ENCODE data around the gene GSTM3. TPM values are rescaled to one million over a fixed set of nuclear protein-coding genes. Genes with fewer than 3 reads are reported as not detected.

Gene GSTM3
- total RNA-seq, 5 donors from 2014 or later (not counting 1 experiment from before 2014, with no cell fraction given): 8.4 to 17.1 (median 10.3) TPM

DNA sequence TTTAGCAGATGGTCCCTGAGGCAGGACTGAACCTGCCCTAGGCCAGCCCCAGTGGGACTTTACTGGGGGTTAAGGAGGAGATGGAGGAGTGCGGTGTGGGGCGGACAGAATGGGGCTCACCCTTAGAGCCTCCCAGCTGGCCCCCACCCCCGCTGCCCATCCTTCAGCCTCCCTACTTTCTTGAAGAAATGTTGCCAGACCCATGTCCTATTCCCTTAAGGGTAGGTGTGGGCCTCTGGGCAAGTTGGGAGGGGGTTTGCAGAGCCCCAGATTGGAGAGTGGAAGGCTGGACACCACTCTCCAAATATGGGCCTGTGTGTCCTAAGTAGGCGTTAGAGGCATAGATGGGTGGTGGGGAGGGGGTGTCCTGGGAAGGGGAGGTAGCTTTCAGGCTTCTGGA is 42.1 kb upstream of the GSTM3 start:
- no CpG with 5 or more reads among the region's 4 CpGs for WGBS (ENCODE audit: insufficient coverage)
- Histone ChIP-seq H3K4me3 (ENCODE audit: control insufficient read depth in 1 of 2, extremely low read depth in 1 of 2, low read length in 1 of 2) (no peak overlapping the region), H3K4me1 (ENCODE audit: control insufficient read depth in 1 of 2, extremely low read depth in 1 of 2, insufficient read depth in 2 of 2, low read length in 2 of 2) (peaks cover 0 to 14% of the 10 kb centered on the region in 2 experiments), H3K9me3 (no peaks in the 10 kb centered on the region), H3K27ac (ENCODE audit: low read length) (no peak overlapping the region), H3K27me3 (replicated peaks in 1 of 2; ENCODE audit: control insufficient read depth in 2 of 2, extremely low read depth in 1 of 2, insufficient read depth in 2 of 2, low read length in 1 of 2) (no peaks in the 10 kb centered on the region), H3K36me3 (ENCODE audit: control insufficient read depth in 2 of 2, extremely low read depth in 1 of 2, insufficient read depth in 1 of 2, low read length in 1 of 2) (no peaks in the 10 kb centered on the region)
- Mint-ChIP-seq H3K9me3 (peaks cover 0 to 6% (median 0%) of the 10 kb centered on the region in 3 donors), H3K4me1 (peaks cover 11 to 15% (median 15%) of the 10 kb centered on the region in 3 donors), H3K27me3 (no peaks in the 10 kb centered on the region), H3K36me3 (peaks cover 3% of the 10 kb centered on the region), H3K4me3 (no peak overlapping the region), H3K27ac (no peak overlapping the region)
- POLR2A ChIA-PET: interaction anchor here in 1 of 2 donors (1.7 kb wide), 1 partner anchor 9 kb away, joined by 6 read pairs; no protein-coding TSS in a partner anchor
- no peak for ATAC-seq (replicated peaks in 1 of 4)
- DNase-seq: no peak
- CTCF ChIA-PET: interaction anchor here in 1 of 2 donors (10.2 kb wide), 1 partner anchor 200 kb away, joined by 254 read pairs; the partner anchor contains the start of gene AHCYL1

DNA sequence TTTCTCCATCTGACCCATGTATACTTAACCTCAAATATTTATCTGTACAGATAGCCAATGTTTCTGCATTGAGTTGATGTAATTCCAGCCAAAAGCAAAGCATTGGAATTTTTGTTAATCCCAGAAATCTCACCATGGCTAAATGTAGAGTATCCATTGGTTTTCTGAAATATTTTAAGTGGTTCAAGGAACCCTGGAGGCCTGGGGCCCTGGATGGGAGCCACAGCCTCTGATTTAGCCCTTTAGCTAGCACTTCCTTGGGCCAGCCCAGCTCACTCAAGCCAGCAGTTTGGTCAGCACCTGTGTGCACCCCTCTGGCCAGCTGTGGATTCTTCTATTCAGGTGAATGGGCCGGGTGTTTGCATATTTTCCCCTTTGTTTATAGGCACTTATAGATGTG is 41.7 kb upstream of the GSTM3 start:
- Mint-ChIP-seq H3K36me3 (peaks cover 3% of the 10 kb centered on the region), H3K9me3 (peaks cover 0 to 6% (median 0%) of the 10 kb centered on the region in 3 donors), H3K4me3 (no peak overlapping the region), H3K27me3 (no peaks in the 10 kb centered on the region), H3K4me1 (peaks cover 8 to 15% (median 12%) of the 10 kb centered on the region in 3 donors), H3K27ac (no peak overlapping the region)
- Histone ChIP-seq H3K4me3 (ENCODE audit: control insufficient read depth in 1 of 2, extremely low read depth in 1 of 2, low read length in 1 of 2) (no peak overlapping the region), H3K9me3 (no peaks in the 10 kb centered on the region), H3K27me3 (replicated peaks in 1 of 2; ENCODE audit: control insufficient read depth in 2 of 2, extremely low read depth in 1 of 2, insufficient read depth in 2 of 2, low read length in 1 of 2) (no peaks in the 10 kb centered on the region), H3K36me3 (ENCODE audit: control insufficient read depth in 2 of 2, extremely low read depth in 1 of 2, insufficient read depth in 1 of 2, low read length in 1 of 2) (no peaks in the 10 kb centered on the region), H3K27ac (ENCODE audit: low read length) (no peak overlapping the region), H3K4me1 (ENCODE audit: control insufficient read depth in 1 of 2, extremely low read depth in 1 of 2, insufficient read depth in 2 of 2, low read length in 2 of 2) (peaks cover 0 to 10% of the 10 kb centered on the region in 2 experiments)
- CTCF ChIA-PET: interaction anchor here (0.9 to 10.2 kb wide), 3 partner anchors 139 to 202 kb away, joined by 3 to 254 read pairs (median 3); partner anchors contain the start of gene AHCYL1 (in 2 of the 2)
- ATAC-seq (replicated peaks in 1 of 4): no peak
- WGBS (ENCODE audit: insufficient coverage): 60% methylated on average over 1 of the region's 1 CpG
- DNase-seq: no peak
- POLR2A ChIA-PET: interaction anchor here in 1 of 2 donors (1.7 kb wide), 1 partner anchor 10 kb away, joined by 6 read pairs; no protein-coding TSS in a partner anchor

DNA sequence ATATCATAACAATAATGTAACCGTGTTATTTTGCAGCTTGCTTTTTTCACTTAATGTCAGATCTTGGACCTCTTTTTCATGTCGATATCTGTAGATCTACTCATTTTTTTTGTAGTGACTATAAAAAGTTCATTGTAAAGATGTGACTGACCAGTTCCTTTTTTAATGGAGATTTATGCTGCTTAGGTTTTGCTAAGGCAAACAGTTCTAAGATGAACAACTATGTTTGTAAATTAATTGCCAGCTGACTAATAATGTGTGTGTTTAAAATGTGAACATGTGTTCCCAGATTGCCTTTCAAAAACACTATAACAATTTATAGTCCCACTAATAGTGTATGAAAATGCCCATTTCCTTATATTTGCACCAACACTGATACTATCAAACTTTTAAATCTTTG is 41.0 kb upstream of the GSTM3 start:
- ATAC-seq (replicated peaks in 1 of 4): no peak
- no peaks in the 10 kb centered on the region for H3K27me3 ChIP-seq (replicated peaks in 1 of 2; ENCODE audit: control insufficient read depth in 2 of 2, extremely low read depth in 1 of 2, insufficient read depth in 2 of 2, low read length in 1 of 2)
- Mint-ChIP-seq H3K27ac (no peak overlapping the region), H3K4me1 (peaks cover 8 to 18% (median 10%) of the 10 kb centered on the region in 3 donors), H3K36me3 (peaks cover 3% of the 10 kb centered on the region), H3K9me3 (peaks cover 0 to 6% (median 0%) of the 10 kb centered on the region in 3 donors), H3K4me3 (no peak overlapping the region), H3K27me3 (no peaks in the 10 kb centered on the region)
- no CpG with 5 or more reads among the region's 2 CpGs for WGBS (ENCODE audit: insufficient coverage)
- H3K27ac ChIP-seq (ENCODE audit: low read length): no peak overlapping the region
- CTCF ChIA-PET: interaction anchor here (0.5 to 10.2 kb wide), 7 partner anchors 9 to 293 kb away, joined by 3 to 254 read pairs (median 5); partner anchors contain the start of gene AHCYL1 (in 2 of the 2)
- H3K4me3 ChIP-seq (ENCODE audit: control insufficient read depth in 1 of 2, extremely low read depth in 1 of 2, low read length in 1 of 2): no peak overlapping the region
- no peaks in the 10 kb centered on the region for H3K9me3 ChIP-seq
- peaks cover 0 to 13% of the 10 kb centered on the region in 2 experiments for H3K4me1 ChIP-seq (ENCODE audit: control insufficient read depth in 1 of 2, extremely low read depth in 1 of 2, insufficient read depth in 2 of 2, low read length in 2 of 2)
- DNase-seq: no peak
- POLR2A ChIA-PET: interaction anchor here in 1 of 2 donors (1.7 kb wide), 1 partner anchor 11 kb away, joined by 6 read pairs; no protein-coding TSS in a partner anchor
- no peaks in the 10 kb centered on the region for H3K36me3 ChIP-seq (ENCODE audit: control insufficient read depth in 2 of 2, extremely low read depth in 1 of 2, insufficient read depth in 1 of 2, low read length in 1 of 2)

DNA sequence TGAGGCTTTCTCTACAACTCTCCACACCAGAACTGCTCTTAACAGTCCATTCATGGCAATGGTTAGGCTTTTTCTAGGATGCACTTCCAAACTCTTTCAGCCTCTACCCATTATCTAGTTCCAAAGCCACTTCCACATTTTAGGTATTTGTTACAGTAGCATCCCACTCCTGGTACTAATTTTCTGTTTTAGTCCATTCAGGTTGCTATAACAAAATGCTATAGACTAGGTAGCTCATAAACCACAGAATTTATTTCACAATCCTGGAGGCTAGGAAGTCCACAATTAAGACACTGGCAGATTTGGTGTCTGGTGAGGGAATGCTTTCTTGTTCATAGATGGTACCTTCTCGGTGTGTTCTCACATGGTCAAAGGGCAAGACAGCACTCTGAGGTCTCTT is 40.1 kb upstream of the GSTM3 start:
- H3K27me3 ChIP-seq (replicated peaks in 1 of 2; ENCODE audit: control insufficient read depth in 2 of 2, extremely low read depth in 1 of 2, insufficient read depth in 2 of 2, low read length in 1 of 2): no peaks in the 10 kb centered on the region
- peaks cover 0 to 9% of the 10 kb centered on the region in 2 experiments for H3K4me1 ChIP-seq (ENCODE audit: control insufficient read depth in 1 of 2, extremely low read depth in 1 of 2, insufficient read depth in 2 of 2, low read length in 2 of 2)
- H3K9me3 ChIP-seq: no peaks in the 10 kb centered on the region
- ChIA-PET POLR2A (no interaction called here), CTCF (interaction anchor here (1.6 to 10.9 kb wide), 4 partner anchors 10 to 203 kb away, joined by 3 to 254 read pairs (median 84); partner anchors contain the start of gene AHCYL1 (in 2 of the 2))
- H3K27ac Mint-ChIP-seq: no peak overlapping the region
- peaks cover 0 to 6% (median 0%) of the 10 kb centered on the region in 3 donors for H3K9me3 Mint-ChIP-seq
- DNase-seq: no peak
- no peaks in the 10 kb centered on the region for H3K27me3 Mint-ChIP-seq
- H3K36me3 ChIP-seq (ENCODE audit: control insufficient read depth in 2 of 2, extremely low read depth in 1 of 2, insufficient read depth in 1 of 2, low read length in 1 of 2): no peaks in the 10 kb centered on the region
- no peak overlapping the region for H3K27ac ChIP-seq (ENCODE audit: low read length)
- ATAC-seq (replicated peaks in 1 of 4): no peak
- H3K4me1 Mint-ChIP-seq: peaks cover 2 to 15% (median 5%) of the 10 kb centered on the region in 3 donors
- H3K36me3 Mint-ChIP-seq: peaks cover 3% of the 10 kb centered on the region
- WGBS (ENCODE audit: insufficient coverage): no CpG with 5 or more reads among the region's 1 CpG
- H3K4me3 ChIP-seq (ENCODE audit: control insufficient read depth in 1 of 2, extremely low read depth in 1 of 2, low read length in 1 of 2): no peak overlapping the region
- no peak overlapping the region for H3K4me3 Mint-ChIP-seq

DNA sequence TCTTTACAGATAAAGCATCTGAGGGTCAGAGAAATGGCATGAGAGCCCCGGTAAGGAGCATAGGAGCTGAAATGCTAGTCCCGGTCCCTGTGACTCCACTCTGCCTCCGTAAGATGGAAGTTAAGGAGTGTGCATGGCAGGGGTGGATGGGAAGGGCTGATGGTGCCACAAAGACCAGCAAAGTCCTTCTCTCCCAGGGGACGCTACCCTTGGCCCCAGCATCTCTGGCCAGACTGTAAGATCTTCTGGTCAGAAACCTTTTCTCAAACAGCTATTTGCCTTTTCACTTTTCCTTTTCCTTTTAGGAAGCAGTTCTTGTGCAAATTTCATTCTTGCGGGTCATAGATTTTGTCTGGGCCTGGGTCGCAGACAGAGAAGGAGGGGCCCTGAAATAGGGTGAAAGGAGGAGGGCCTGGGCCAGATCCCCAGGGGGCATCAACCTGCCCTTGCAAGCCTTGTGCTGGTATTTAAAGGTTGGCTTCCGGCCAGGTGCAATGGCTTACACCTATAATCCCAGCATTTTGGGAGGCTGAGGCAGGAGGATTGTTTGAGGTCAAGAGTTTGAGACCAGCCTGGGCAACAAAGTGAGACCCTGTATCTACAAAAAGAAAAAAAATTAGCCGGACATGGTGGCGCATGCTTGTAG is 37.3 kb upstream of the GSTM3 start:
- no peak overlapping the region for H3K27ac ChIP-seq (ENCODE audit: low read length)
- Mint-ChIP-seq H3K27ac (no peak overlapping the region), H3K27me3 (no peaks in the 10 kb centered on the region), H3K36me3 (peaks cover 3% of the 10 kb centered on the region), H3K4me3 (no peak overlapping the region), H3K4me1 (peaks cover 7 to 16% (median 7%) of the 10 kb centered on the region in 3 donors), H3K9me3 (peaks cover 0 to 6% (median 0%) of the 10 kb centered on the region in 3 donors)
- DNase-seq (no peak), ATAC-seq (replicated peaks in 1 of 4) (no peak)
- WGBS (ENCODE audit: insufficient coverage): 100% methylated on average over 3 of the region's 9 CpGs
- no peaks in the 10 kb centered on the region for H3K36me3 ChIP-seq (ENCODE audit: control insufficient read depth in 2 of 2, extremely low read depth in 1 of 2, insufficient read depth in 1 of 2, low read length in 1 of 2)
- H3K9me3 ChIP-seq: no peaks in the 10 kb centered on the region
- ChIA-PET POLR2A (no interaction called here), CTCF (interaction anchor here (1.6 to 10.9 kb wide), 5 partner anchors 13 to 233 kb away, joined by 15 to 254 read pairs (median 37); partner anchors contain the start of gene AHCYL1 (in 2 of the 2))
- no peak overlapping the region for H3K4me3 ChIP-seq (ENCODE audit: control insufficient read depth in 1 of 2, extremely low read depth in 1 of 2, low read length in 1 of 2)
- H3K27me3 ChIP-seq (replicated peaks in 1 of 2; ENCODE audit: control insufficient read depth in 2 of 2, extremely low read depth in 1 of 2, insufficient read depth in 2 of 2, low read length in 1 of 2): peaks cover 0 to 12% of the 10 kb centered on the region in 2 experiments
- peaks cover 0 to 18% of the 10 kb centered on the region in 2 experiments for H3K4me1 ChIP-seq (ENCODE audit: control insufficient read depth in 1 of 2, extremely low read depth in 1 of 2, insufficient read depth in 2 of 2, low read length in 2 of 2)

DNA sequence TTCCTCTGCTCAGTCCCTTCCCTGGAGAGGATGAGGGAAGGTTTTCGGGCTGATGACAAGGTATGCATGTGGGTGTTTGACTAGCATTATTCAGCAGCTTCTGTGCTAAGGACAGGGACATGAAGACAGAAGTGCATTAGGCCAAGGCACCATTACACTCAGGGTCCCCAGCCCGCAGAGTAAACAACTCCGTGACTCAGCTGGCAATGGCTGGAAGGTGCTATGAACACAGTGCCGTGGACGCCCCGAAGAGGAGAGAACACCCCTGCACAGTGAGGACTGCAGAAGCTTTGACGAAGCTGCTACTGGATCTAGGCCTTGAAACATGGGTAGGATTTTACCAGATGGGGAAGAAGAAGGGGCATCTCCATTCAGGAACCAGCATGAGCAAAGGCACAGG is 36.6 kb upstream of the GSTM3 start:
- DNase-seq (no peak), ATAC-seq (replicated peaks in 1 of 4) (no peak)
- peaks cover 0 to 6% (median 0%) of the 10 kb centered on the region in 3 donors for H3K9me3 Mint-ChIP-seq
- H3K4me1 Mint-ChIP-seq: peaks cover 7 to 16% (median 7%) of the 10 kb centered on the region in 3 donors
- Histone ChIP-seq H3K4me3 (ENCODE audit: control insufficient read depth in 1 of 2, extremely low read depth in 1 of 2, low read length in 1 of 2) (no peak overlapping the region), H3K4me1 (ENCODE audit: control insufficient read depth in 1 of 2, extremely low read depth in 1 of 2, insufficient read depth in 2 of 2, low read length in 2 of 2) (peaks cover 0 to 18% of the 10 kb centered on the region in 2 experiments), H3K27me3 (replicated peaks in 1 of 2; ENCODE audit: control insufficient read depth in 2 of 2, extremely low read depth in 1 of 2, insufficient read depth in 2 of 2, low read length in 1 of 2) (peaks cover 0 to 12% of the 10 kb centered on the region in 2 experiments), H3K9me3 (no peaks in the 10 kb centered on the region), H3K36me3 (ENCODE audit: control insufficient read depth in 2 of 2, extremely low read depth in 1 of 2, insufficient read depth in 1 of 2, low read length in 1 of 2) (no peaks in the 10 kb centered on the region), H3K27ac (ENCODE audit: low read length) (no peak overlapping the region)
- no peaks in the 10 kb centered on the region for H3K27me3 Mint-ChIP-seq
- H3K27ac Mint-ChIP-seq: no peak overlapping the region
- POLR2A ChIA-PET: interaction anchor here (1.0 kb wide), 2 partner anchors 207 to 208 kb away, joined by 3 to 13 read pairs; partner anchors contain the start of gene AHCYL1 (in 1 of the 2)
- H3K36me3 Mint-ChIP-seq: peaks cover 3% of the 10 kb centered on the region
- 98% methylated on average over 6 of the region's 7 CpGs for WGBS (ENCODE audit: insufficient coverage)
- H3K4me3 Mint-ChIP-seq: no peak overlapping the region
- CTCF ChIA-PET: interaction anchor here (0.6 to 10.9 kb wide), 27 partner anchors 12 to 383 kb away, joined by 3 to 254 read pairs (median 4); partner anchors contain the start of genes AHCYL1 (in 2 of the 2), GNAI3 (in 1 of the 2) and GSTM1 (in 1 of the 2)

Data from T-cell (primary cell).